HepG2 (cell line): Measurements from ENCODE around the gene ERF. TPM values are rescaled to one million over a fixed set of nuclear protein-coding genes. Genes with fewer than 3 reads are reported as not detected.

Experiments
- AGO2 ChIP-seq: fragments of 200-400 bp; formaldehyde crosslinking; optimal IDR thresholded peaks from 2 replicates; pipeline ENCODE3; 2017; ENCODE audit warnings: mild to moderate bottlenecking, low read depth, low read length, moderate library complexity
- ARHGAP35 ChIP-seq: sonication (generic); formaldehyde crosslinking; IDR thresholded peaks from 2 replicates; pipeline ENCODE4 v1.9.0; 2022; ENCODE audit warnings: mild to moderate bottlenecking, inconsistent platforms, moderate library complexity, missing genetic modification reagents, borderline replicate concordance
- ARID2 ChIP-seq: sonication (generic); formaldehyde crosslinking; IDR thresholded peaks from 2 replicates; pipeline ENCODE4 v1.8.1; 2022; ENCODE audit warnings: mild to moderate bottlenecking, missing genetic modification reagents, borderline replicate concordance
- FOSL1 ChIP-seq: sonication (generic); formaldehyde crosslinking; IDR thresholded peaks from 2 replicates; pipeline ENCODE4 v1.9.0; 2021; ENCODE audit warnings: missing genetic modification reagents, borderline replicate concordance
- FOXJ3 ChIP-seq: sonication (generic); formaldehyde crosslinking; IDR thresholded peaks from 2 replicates; pipeline ENCODE4 v1.4.0; 2020; ENCODE audit warnings: missing genetic modification reagents, mild to moderate bottlenecking, borderline replicate concordance
- KLF13 ChIP-seq: sonication (generic); formaldehyde crosslinking; IDR thresholded peaks from 2 replicates; pipeline ENCODE4 v1.4.0; 2020; ENCODE audit warnings: mild to moderate bottlenecking, missing genetic modification reagents
- MAZ ChIP-seq, 2 experiments: sonication (generic) in 1 of 2; formaldehyde crosslinking in 1 of 2; IDR thresholded peaks; 2 replicates each; pipeline versions ENCODE4 v1.5.0 to v1.6.1; 2012 to 2020; ENCODE audit warnings: low read depth in 2 of 2, mild to moderate bottlenecking in 2 of 2, borderline replicate concordance in 1 of 2, improper control_type of control experiment in 1 of 2, low read length in 1 of 2, missing genetic modification reagents in 1 of 2, moderate library complexity in 1 of 2
- NFIC ChIP-seq: IDR thresholded peaks from 2 replicates; pipeline ENCODE4 v1.6.1; 2012; ENCODE audit warnings: mild to moderate bottlenecking, low read length, inconsistent platforms
- SRF ChIP-seq: IDR thresholded peaks from 2 replicates; pipeline ENCODE4 v1.6.1; 2011; ENCODE audit warnings: mild to moderate bottlenecking, low read depth, low read length, moderate library complexity
- SRY ChIP-seq: sonication (generic); formaldehyde crosslinking; IDR thresholded peaks from 2 replicates; pipeline ENCODE4 v1.8.0; 2022; ENCODE audit warnings: mild to moderate bottlenecking, missing genetic modification reagents
- THAP8 ChIP-seq: sonication (generic); formaldehyde crosslinking; IDR thresholded peaks from 2 replicates; pipeline ENCODE4 v1.5.1; 2020; ENCODE audit warnings: missing genetic modification reagents, mild to moderate bottlenecking, borderline replicate concordance
- YEATS2 ChIP-seq: sonication (generic); formaldehyde crosslinking; IDR thresholded peaks from 2 replicates; pipeline ENCODE4 v1.4.0; 2020; ENCODE audit warnings: missing genetic modification reagents, borderline replicate concordance
- ZGPAT ChIP-seq: IDR thresholded peaks from 2 replicates; pipeline ENCODE4 v1.6.1; 2016; ENCODE audit warnings: mild to moderate bottlenecking
- ZNF253 ChIP-seq: sonication (generic); formaldehyde crosslinking; IDR thresholded peaks from 2 replicates; pipeline ENCODE4 v1.8.0; 2022; ENCODE audit warnings: mild to moderate bottlenecking, missing genetic modification reagents, borderline replicate concordance
- ZNF574 ChIP-seq: sonication (generic); formaldehyde crosslinking; IDR thresholded peaks from 2 replicates; pipeline ENCODE4 v1.4.0; 2020; ENCODE audit warnings: missing genetic modification reagents
- ZNF616 ChIP-seq: sonication (generic); formaldehyde crosslinking; IDR thresholded peaks from 2 replicates; pipeline ENCODE4 v1.5.0; 2020; ENCODE audit warnings: low read depth, mild to moderate bottlenecking, missing genetic modification reagents
- ZNF746 ChIP-seq: sonication (generic); formaldehyde crosslinking; IDR thresholded peaks from 2 replicates; pipeline ENCODE4 v1.8.0; 2022; ENCODE audit warnings: mild to moderate bottlenecking, missing genetic modification reagents
- polyA plus RNA-seq, 8 experiments: library from polyadenylated mRNA; depleted of rRNA in 3 of 8; stranded (reverse) in 7 of 8; unstranded in 1 of 8; fragments of >200 nt; fragmentation: Illumina TruSeq in 4 of 8; extraction: Trizol in 4 of 8; gene quantifications; 2 replicates each; pipeline versions ENCODE4 v1.2.1 to v1.2.3, GENCODE V29; 2011 to 2016; ENCODE audit warnings: low read depth in 4 of 8, missing spikeins in 1 of 8, mixed read lengths in 1 of 8; ENCODE audit not compliant: insufficient read depth in 1 of 8
- total RNA-seq, 5 experiments: library from RNA; depleted of rRNA; stranded (reverse); fragments of >200 nt; fragmentation: Illumina TruSeq; extraction: Trizol; gene quantifications; 2 replicates each; pipeline ENCODE4 v1.2.3, GENCODE V29; 2016; ENCODE audit warnings: low read depth in 1 of 5
- TF ChIP-seq, protein P1 (sequence below), 2 experiments: sonication (generic) in 1 of 2; formaldehyde crosslinking in 1 of 2; IDR thresholded peaks; 2 replicates each; pipeline versions ENCODE4 v1.4.0 to v1.6.1; 2016 to 2020; ENCODE audit warnings: borderline replicate concordance in 1 of 2, low read depth in 1 of 2, mild to moderate bottlenecking in 1 of 2, missing genetic modification reagents in 1 of 2

The ERF gene
- total and polyA plus RNA-seq, 2 of the 13 experiments (the other 11 are each of a cell fraction or from before 2014, with no cell fraction given) = 67.1 to 69.9 TPM

GRCh38 chr19:42279902-42280814 lies 25.2 kb upstream of the ERF start (continued):
- TF ChIP-seq, protein P1, sequence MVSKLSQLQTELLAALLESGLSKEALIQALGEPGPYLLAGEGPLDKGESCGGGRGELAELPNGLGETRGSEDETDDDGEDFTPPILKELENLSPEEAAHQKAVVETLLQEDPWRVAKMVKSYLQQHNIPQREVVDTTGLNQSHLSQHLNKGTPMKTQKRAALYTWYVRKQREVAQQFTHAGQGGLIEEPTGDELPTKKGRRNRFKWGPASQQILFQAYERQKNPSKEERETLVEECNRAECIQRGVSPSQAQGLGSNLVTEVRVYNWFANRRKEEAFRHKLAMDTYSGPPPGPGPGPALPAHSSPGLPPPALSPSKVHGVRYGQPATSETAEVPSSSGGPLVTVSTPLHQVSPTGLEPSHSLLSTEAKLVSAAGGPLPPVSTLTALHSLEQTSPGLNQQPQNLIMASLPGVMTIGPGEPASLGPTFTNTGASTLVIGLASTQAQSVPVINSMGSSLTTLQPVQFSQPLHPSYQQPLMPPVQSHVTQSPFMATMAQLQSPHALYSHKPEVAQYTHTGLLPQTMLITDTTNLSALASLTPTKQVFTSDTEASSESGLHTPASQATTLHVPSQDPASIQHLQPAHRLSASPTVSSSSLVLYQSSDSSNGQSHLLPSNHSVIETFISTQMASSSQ (IDR thresholded peaks at IDR 0.05; ENCODE audit: low read depth) = no peak
- TF ChIP-seq, protein P1 (CRISPR knock-in tag; IDR thresholded peaks at IDR 0.05; ENCODE audit: borderline replicate concordance) = peak; percentile 24; the same call in 1 of the 2 replicates
- TF ChIP-seq ZNF574 (CRISPR knock-in tag) (peak; percentile 41; the same call in 1 of the 2 replicates), SRF (no peak), ZNF746 (CRISPR knock-in tag) (no peak), ZNF616 (CRISPR knock-in tag) (no peak), KLF13 (no peak), YEATS2 (no peak), AGO2 (peak; percentile 92), NFIC (no peak), ARHGAP35 (CRISPR knock-in tag) (no peak), MAZ (IDR thresholded peaks at IDR 0.05; ENCODE audit: borderline replicate concordance, low read depth, low read length) (peak; percentile 84), MAZ (CRISPR knock-in tag; IDR thresholded peaks at IDR 0.05; ENCODE audit: low read depth) (peak; percentile 51), FOSL1 (no peak; the same call in 1 of the 2 replicates), ZNF253 (CRISPR knock-in tag) (0 out of 2 replicates have a peak, but pooled peaks have one; percentile 24), ZGPAT (CRISPR knock-in tag) (no peak), SRY (CRISPR knock-in tag) (no peak; the same call in 1 of the 2 replicates), FOXJ3 (CRISPR knock-in tag) (no peak), ARID2 (CRISPR knock-in tag) (no peak), THAP8 (CRISPR knock-in tag) (no peak)
